ENCODE data around the gene SLC47A1. TPM values are rescaled to one million over a fixed set of nuclear protein-coding genes. Genes with fewer than 3 reads are reported as not detected.

SLC47A1 gene
- total RNA-seq, 2 donors from 2014 or later, result 2.2 to 4.9 TPM

DNA sequence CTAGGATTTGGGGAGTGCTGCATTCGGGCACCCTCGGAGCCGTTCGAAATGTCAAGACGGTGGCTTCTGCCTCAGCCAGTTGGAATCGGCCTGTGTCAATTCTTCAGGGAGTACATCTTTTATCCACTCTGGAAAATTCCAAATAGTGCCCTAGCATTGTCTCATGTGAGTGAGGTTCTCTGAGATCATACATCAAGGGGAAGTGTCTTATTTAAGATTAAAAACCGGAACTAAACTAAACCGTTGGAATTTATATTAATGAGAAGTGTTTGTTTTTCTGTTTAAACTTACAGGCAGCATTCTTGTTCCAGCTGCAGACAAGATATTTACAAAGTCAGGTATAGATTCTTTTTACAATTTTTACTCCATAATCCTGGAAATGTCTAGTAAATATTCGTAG lies 56.8 kb downstream of the SLC47A1 start:
- Histone ChIP-seq H3K9me3 (no peaks in the 10 kb centered on the region), H3K27ac (no peak overlapping the region), H3K36me3 (no peaks in the 10 kb centered on the region), H3K4me3 (no peak overlapping the region), H3K4me1 (no peaks in the 10 kb centered on the region), H3K27me3 (no peaks in the 10 kb centered on the region)
- DNase-seq (ENCODE audit: low spot score), result no peak
- TF ChIP-seq, protein P1, sequence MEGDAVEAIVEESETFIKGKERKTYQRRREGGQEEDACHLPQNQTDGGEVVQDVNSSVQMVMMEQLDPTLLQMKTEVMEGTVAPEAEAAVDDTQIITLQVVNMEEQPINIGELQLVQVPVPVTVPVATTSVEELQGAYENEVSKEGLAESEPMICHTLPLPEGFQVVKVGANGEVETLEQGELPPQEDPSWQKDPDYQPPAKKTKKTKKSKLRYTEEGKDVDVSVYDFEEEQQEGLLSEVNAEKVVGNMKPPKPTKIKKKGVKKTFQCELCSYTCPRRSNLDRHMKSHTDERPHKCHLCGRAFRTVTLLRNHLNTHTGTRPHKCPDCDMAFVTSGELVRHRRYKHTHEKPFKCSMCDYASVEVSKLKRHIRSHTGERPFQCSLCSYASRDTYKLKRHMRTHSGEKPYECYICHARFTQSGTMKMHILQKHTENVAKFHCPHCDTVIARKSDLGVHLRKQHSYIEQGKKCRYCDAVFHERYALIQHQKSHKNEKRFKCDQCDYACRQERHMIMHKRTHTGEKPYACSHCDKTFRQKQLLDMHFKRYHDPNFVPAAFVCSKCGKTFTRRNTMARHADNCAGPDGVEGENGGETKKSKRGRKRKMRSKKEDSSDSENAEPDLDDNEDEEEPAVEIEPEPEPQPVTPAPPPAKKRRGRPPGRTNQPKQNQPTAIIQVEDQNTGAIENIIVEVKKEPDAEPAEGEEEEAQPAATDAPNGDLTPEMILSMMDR (IDR thresholded peaks at IDR 0.05), result no peak

DNA sequence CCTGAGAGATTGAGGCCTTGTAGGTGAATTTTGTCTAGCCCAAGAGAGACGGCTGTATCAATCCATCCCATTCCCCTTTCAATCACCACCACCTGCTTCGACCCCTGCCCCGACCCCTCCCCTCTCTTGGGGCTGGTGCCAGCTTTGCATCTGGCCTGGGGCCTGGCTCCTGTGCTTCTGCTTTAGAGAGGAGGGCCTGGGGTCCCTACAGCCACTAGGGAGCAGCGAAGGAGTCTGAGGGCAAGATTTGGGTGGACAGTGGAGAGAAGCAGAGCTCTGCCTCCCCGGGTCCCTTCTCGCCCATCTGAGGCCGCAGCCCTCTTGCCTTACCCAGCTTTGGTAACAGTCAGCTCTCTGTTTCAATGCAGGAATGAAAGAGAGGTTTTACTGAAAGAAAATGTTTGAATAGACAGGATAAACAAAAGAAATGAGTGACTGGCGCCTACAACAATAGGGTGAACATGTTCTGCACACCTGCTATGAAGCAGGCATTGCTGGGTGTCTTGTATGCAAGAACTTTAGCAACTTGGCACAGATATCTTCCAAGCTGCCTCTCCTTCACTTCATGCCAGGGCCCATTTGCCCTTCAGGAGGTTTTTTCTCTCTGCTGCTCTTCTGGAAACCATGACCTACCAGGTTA lies 57.4 kb downstream of the SLC47A1 start:
- TF ChIP-seq, protein P1 (IDR thresholded peaks at IDR 0.05), result no peak
- no peak for DNase-seq (ENCODE audit: low spot score)

DNA sequence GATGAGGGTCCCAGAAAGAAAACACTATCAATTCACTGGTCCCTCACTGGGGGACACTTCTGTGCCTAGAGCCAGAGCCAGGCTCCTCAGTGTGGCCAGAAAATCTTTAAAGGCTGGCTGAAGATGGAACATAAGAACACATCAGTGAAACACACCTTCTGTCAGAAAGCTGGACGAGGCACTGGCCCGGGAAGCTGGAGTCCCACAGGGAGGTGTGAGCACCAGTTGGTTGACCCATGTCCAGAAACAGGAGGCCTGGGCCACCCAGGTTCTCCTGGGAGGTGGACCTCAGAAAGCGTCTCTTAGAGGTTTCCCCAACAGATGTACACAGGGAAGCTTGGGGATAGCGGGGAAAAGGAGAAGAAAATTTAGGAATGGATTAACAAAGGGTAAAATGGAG lies 58.7 kb downstream of the SLC47A1 start:
- TF ChIP-seq, protein P1 (IDR thresholded peaks at IDR 0.05), result no peak
- no peak for DNase-seq (ENCODE audit: low spot score)
- no peaks in the 10 kb centered on the region for H3K4me1 ChIP-seq
- no peaks in the 10 kb centered on the region for H3K36me3 ChIP-seq
- H3K27ac ChIP-seq, result no peak overlapping the region
- no peaks in the 10 kb centered on the region for H3K27me3 ChIP-seq
- H3K4me3 ChIP-seq, result no peak overlapping the region
- H3K9me3 ChIP-seq, result no peaks in the 10 kb centered on the region

More for the DNA sequence above, 57.4 kb downstream of the SLC47A1 start:
- no peaks in the 10 kb centered on the region for H3K27me3 ChIP-seq
- no peaks in the 10 kb centered on the region for H3K9me3 ChIP-seq
- H3K27ac ChIP-seq, result no peak overlapping the region
- no peaks in the 10 kb centered on the region for H3K36me3 ChIP-seq
- H3K4me3 ChIP-seq, result no peak overlapping the region
- H3K4me1 ChIP-seq, result no peaks in the 10 kb centered on the region

DNA sequence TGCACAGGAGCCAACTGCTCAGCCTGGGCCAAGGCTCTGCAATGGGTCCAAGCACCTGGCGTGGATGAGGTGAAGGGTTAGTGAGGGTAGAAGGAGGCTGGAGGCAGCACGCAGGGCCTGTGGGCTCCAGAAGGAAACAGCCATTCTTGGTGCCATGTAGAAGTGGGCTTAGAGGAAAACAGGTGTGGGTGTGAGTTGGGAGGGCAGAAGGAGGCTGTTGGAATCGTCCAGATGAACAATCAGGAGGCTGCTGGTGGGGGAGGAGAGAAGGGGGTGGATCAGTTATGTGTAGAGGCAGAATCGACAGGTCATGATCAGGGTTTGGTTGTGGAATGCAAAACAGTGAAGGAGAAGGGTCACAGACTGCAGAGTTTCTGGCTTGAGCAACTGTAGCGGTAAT lies 63.2 kb downstream of the SLC47A1 start:
- Histone ChIP-seq H3K4me3 (no peak overlapping the region), H3K4me1 (no peaks in the 10 kb centered on the region), H3K9me3 (no peaks in the 10 kb centered on the region), H3K27ac (no peak overlapping the region), H3K36me3 (no peaks in the 10 kb centered on the region), H3K27me3 (no peaks in the 10 kb centered on the region)
- DNase-seq (ENCODE audit: low spot score), result no peak
- TF ChIP-seq, protein P1 (IDR thresholded peaks at IDR 0.05), result no peak

DNA sequence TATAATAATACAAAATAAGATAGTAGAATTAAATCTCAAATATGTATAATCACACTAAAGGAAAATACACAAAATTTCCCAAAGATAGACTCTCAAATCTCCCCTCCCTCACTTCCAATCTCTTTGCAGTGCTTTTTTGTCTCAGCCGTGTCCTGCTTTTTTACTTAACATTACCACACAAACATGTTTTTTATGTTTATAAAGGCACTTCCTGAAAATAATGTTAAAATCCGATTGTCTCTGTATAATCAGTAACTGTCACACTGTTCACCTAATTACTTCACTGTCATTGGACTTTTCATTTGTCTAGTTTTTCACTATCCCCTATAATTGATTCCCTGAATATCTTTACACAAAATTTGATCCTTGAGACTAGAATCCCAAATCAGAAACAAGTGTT lies 76.7 kb downstream of the SLC47A1 start:
- H3K36me3 ChIP-seq, result no peaks in the 10 kb centered on the region
- no peaks in the 10 kb centered on the region for H3K9me3 ChIP-seq
- H3K4me3 ChIP-seq, result no peak overlapping the region
- TF ChIP-seq, protein P1 (IDR thresholded peaks at IDR 0.05), result no peak
- H3K4me1 ChIP-seq, result no peaks in the 10 kb centered on the region
- no peak overlapping the region for H3K27ac ChIP-seq
- H3K27me3 ChIP-seq, result no peaks in the 10 kb centered on the region
- no peak for DNase-seq (ENCODE audit: low spot score)

DNA sequence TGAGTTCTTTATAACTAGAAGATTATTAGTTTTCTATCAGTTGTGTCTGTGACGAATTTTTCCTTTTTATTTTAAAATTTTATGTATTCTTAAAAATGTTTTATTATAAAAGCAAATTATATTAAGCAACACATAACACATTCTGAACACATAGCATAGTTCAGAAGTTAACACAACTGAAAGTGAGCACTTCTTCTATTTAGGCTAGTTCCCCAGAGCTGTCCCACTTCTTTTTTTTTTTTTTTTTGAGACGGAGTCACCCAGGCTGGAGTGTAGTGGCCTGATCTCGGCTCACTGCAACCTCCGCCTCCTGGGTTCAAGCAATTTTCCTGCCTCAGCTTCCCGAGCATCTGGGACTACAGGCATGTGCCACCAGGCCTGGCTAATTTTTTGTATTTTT lies 77.2 kb downstream of the SLC47A1 start:
- Histone ChIP-seq H3K4me1 (no peaks in the 10 kb centered on the region), H3K27ac (no peak overlapping the region), H3K4me3 (no peak overlapping the region), H3K27me3 (no peaks in the 10 kb centered on the region), H3K9me3 (no peaks in the 10 kb centered on the region), H3K36me3 (no peaks in the 10 kb centered on the region)
- TF ChIP-seq, protein P1 (IDR thresholded peaks at IDR 0.05), result no peak
- no peak for DNase-seq (ENCODE audit: low spot score)

All from right atrium auricular region (tissue), 2 donors.